HUES64 (cell line): ENCODE measurements around the gene SH3BP4.

Experiments
- H3K27ac ChIP-seq: 2 replicates; pipeline ENCODE4 v1.7.0; 2013; ENCODE audit warnings: low read depth, low read length, inconsistent platforms
- H3K27me3 ChIP-seq: 2 replicates; pipeline ENCODE4 v1.6.1; 2013; ENCODE audit warnings: mild to moderate bottlenecking, low read length; ENCODE audit not compliant: insufficient read depth
- H3K36me3 ChIP-seq: 2 replicates; pipeline ENCODE4 v1.6.1; 2013; ENCODE audit warnings: mild to moderate bottlenecking, low read length; ENCODE audit not compliant: insufficient read depth
- H3K4me1 ChIP-seq: 2 replicates; pipeline ENCODE4 v1.6.1; 2013; ENCODE audit warnings: mild to moderate bottlenecking, low read length, moderate library complexity; ENCODE audit not compliant: insufficient read depth
- H3K4me3 ChIP-seq: 2 replicates; pipeline ENCODE4 v1.5.1; 2013; ENCODE audit warnings: mild to moderate bottlenecking, low read length, moderate library complexity
- H3K9ac ChIP-seq: 2 replicates; pipeline ENCODE4 v1.6.1; 2013; ENCODE audit warnings: mild to moderate bottlenecking, low read depth, low read length
- H3K9me3 ChIP-seq: 2 replicates; pipeline ENCODE4 v1.6.1; 2013; ENCODE audit warnings: low read depth, low read length; ENCODE audit not compliant: insufficient read depth
- WGBS: fragments of 150-250, 120-280 bp; methylation state at CpG from one replicate; pipeline ENCODE4 v1.1.7; 2013; ENCODE audit warnings: missing lambda C conversion rate; 5-methylcytosine and 5-hydroxymethylcytosine counted together

The SH3BP4 gene

GRCh38 chr2:234945339-234945873 is 6.4 kb upstream of the SH3BP4 start:
- Histone ChIP-seq H3K4me3 (no peak overlapping the region), H3K27me3 (peaks cover 20% of the 10 kb centered on the region), H3K27ac (no peak overlapping the region), H3K9ac (no peak overlapping the region), H3K9me3 (no peaks in the 10 kb centered on the region), H3K36me3 (no peaks in the 10 kb centered on the region), H3K4me1 (peaks cover 13% of the 10 kb centered on the region)
- 91% methylated on average over 14 of the region's 14 CpGs for WGBS

GRCh38 chr2:234947556-234947955 is 4.3 kb upstream of the SH3BP4 start:
- Histone ChIP-seq H3K9ac (no peak overlapping the region), H3K27me3 (peaks cover 24% of the 10 kb centered on the region), H3K36me3 (no peaks in the 10 kb centered on the region), H3K27ac (no peak overlapping the region), H3K9me3 (no peaks in the 10 kb centered on the region), H3K4me3 (no peak overlapping the region), H3K4me1 (peaks cover 8% of the 10 kb centered on the region; the same call in 1 of the 2 replicates)
- 95% methylated on average over 3 of the region's 3 CpGs for WGBS

DNA sequence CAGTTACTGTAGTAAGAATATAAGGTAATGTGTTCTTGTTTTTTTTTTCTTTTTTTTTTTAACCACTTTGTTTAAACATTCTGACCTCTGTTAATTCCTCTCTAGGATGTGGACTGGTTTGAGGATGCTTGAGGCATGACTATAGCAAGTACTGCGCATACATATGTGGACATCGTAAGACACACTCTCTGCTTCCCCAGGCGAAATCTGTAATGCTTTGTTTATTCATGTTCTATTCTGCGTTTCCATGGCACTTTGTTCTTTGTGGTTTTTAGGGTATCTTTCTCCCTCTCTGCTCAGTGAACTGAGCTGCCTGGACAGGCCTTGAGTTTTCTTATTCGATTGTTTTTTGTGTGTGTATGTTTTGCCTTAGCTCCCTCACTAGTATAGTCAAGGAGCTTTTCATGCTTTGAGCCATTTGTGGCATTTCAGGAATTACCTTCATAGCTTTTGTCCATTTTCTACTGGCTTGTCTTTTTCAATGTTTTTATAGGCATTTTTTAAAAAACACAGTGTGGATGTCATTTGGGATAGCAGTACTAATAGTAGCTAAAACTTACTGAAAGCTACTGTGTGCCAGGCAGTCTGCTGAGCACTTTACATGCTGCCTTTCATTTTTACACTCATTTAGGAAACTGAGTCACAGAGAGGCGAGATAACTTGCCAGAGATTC is 1.9 kb upstream of the SH3BP4 start:
- no peak overlapping the region for H3K9ac ChIP-seq
- 92% methylated on average over 6 of the region's 6 CpGs for WGBS
- H3K27ac ChIP-seq: no peak overlapping the region
- H3K27me3 ChIP-seq: peaks cover 33% of the 10 kb centered on the region
- no peak overlapping the region for H3K4me3 ChIP-seq
- no peaks in the 10 kb centered on the region for H3K9me3 ChIP-seq
- no peaks in the 10 kb centered on the region for H3K36me3 ChIP-seq
- H3K4me1 ChIP-seq: peaks cover 26% of the 10 kb centered on the region

DNA sequence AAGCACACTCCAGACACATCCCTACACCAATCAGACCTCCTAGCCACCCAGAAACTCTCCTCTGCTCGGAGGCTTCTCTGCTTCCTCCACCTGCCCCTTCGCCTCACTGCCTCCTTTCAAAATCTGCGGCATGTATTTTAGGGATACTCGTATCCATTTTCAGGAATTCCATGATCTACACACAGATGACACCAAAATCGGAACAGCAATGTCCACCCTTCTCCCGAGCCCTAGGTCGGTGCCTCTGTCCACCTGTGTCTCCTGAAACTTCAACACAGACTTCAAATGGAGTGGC is 1.4 kb upstream of the SH3BP4 start:
- H3K27me3 ChIP-seq: peaks cover 33% of the 10 kb centered on the region
- peak overlapping the region; percentile 64 for H3K4me3 ChIP-seq
- H3K9me3 ChIP-seq: no peaks in the 10 kb centered on the region
- H3K36me3 ChIP-seq: no peaks in the 10 kb centered on the region
- H3K4me1 ChIP-seq: peaks cover 31% of the 10 kb centered on the region
- H3K9ac ChIP-seq: no peak overlapping the region
- H3K27ac ChIP-seq: no peak overlapping the region
- 71% methylated on average over 7 of the region's 7 CpGs for WGBS

DNA sequence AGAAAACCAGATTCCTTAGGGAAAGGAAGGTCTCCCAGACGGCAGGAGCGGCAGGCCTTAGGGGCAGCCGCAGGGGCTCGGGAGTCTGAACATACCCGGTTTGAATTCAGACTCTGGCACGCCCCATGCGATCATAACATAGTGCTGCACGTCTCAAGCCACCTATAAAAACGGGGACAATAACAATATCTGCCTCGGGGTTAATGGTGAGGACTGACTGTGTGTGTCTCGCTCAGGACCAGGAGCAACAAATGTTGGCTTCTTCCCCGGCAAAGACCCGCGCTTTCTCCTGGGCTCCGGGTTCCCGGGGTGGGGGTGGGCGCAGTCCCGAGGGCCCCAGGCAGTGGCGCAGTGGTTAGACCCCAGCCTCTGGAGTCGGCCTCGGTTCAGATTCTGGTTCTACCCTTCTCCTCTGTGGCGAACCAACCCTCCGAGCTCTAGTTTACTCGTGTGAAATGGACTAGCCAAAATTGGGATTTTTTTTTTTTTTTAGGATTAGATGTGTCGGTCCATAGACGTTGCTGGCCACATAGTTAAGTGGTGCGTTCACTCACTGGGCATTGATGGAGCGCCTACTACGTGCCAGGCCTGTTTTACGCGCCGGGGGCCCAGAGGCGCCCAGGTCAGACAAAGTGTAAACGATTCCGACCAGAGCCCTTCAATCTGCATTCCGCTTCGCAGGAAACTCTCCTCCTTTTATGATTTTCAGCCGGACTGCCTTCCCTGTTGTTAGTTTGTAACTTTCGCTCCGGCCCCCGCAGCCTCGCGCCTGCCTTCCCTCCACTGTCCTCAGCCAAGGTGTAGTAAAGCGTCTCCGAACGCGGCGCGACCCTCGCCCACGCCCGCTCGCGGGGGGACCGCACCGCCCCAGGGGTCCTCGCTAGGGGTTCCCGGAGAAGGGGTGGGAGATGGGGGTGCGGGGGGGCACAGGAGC is 820 bp upstream of the SH3BP4 start:
- Histone ChIP-seq H3K9ac (peak overlapping the region; percentile 6; the same call in 1 of the 2 replicates), H3K27ac (peak overlapping the region; percentile 38; the same call in 1 of the 2 replicates), H3K4me3 (peak overlapping the region; percentile 64), H3K9me3 (no peaks in the 10 kb centered on the region), H3K36me3 (no peaks in the 10 kb centered on the region; the same call in 1 of the 2 replicates), H3K4me1 (peaks cover 37% of the 10 kb centered on the region), H3K27me3 (peaks cover 33% of the 10 kb centered on the region)
- WGBS: 7% methylated on average over 59 of the region's 59 CpGs

- Histone ChIP-seq H3K9ac (peak overlapping the region; percentile 72), H3K36me3 (no peaks in the 10 kb centered on the region; the same call in 1 of the 2 replicates), H3K9me3 (no peaks in the 10 kb centered on the region), H3K27me3 (peaks cover 33% of the 10 kb centered on the region), H3K27ac (no peak overlapping the region), H3K4me3 (peak overlapping the region; percentile 79), H3K4me1 (peaks cover 52% of the 10 kb centered on the region)
- WGBS: under 1% methylated on average over 102 of the region's 102 CpGs
Observed at GRCh38 chr2:234952270-234953115, 676 bp downstream of the SH3BP4 start.

GRCh38 chr2:234953116-234954031 is 1.6 kb downstream of the SH3BP4 start:
- peak overlapping the region; percentile 79 for H3K4me3 ChIP-seq

DNA sequence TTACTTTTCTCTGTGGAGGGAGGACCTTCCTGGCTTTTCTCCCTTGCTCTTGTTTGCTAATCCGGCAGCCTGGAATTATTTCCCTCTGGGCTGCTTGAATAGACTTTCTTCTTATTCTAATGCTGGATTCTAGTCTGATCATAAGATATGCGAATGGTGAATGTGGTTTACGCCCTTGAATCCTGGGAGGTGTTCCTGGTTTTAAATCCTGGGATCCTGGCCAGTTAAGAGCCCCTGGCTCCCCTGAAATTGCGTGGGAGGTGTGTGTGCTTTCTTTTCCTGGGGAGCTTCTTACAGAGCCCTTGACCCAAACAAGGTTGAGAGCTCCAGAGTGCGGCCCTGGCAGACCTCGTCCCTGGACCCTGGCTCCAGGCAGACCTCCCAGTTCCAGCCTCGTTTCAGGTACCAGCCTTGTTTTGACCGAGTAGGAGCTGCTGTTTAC is 2.8 kb downstream of the SH3BP4 start:
- H3K9me3 ChIP-seq: no peaks in the 10 kb centered on the region
- peaks cover 25% of the 10 kb centered on the region for H3K27me3 ChIP-seq
- peak overlapping the region; percentile 86; the same call in 1 of the 2 replicates for H3K27ac ChIP-seq
- H3K4me3 ChIP-seq: peak overlapping the region; percentile 79
- peaks cover 64% of the 10 kb centered on the region for H3K4me1 ChIP-seq
- H3K36me3 ChIP-seq: no peaks in the 10 kb centered on the region; the same call in 1 of the 2 replicates
- 22% methylated on average over 8 of the region's 8 CpGs for WGBS
- H3K9ac ChIP-seq: peak overlapping the region; percentile 72

More at GRCh38 chr2:234953116-234954031, 1.6 kb downstream of the SH3BP4 start:
- H3K27ac ChIP-seq: peak overlapping the region; percentile 86; the same call in 1 of the 2 replicates
- no peaks in the 10 kb centered on the region; the same call in 1 of the 2 replicates for H3K36me3 ChIP-seq
- H3K4me1 ChIP-seq: peaks cover 61% of the 10 kb centered on the region
- H3K9ac ChIP-seq: peak overlapping the region; percentile 72; the same call in 1 of the 2 replicates
- H3K9me3 ChIP-seq: no peaks in the 10 kb centered on the region
- H3K27me3 ChIP-seq: peaks cover 33% of the 10 kb centered on the region
- 12% methylated on average over 20 of the region's 20 CpGs for WGBS

- no peaks in the 10 kb centered on the region; the same call in 1 of the 2 replicates for H3K36me3 ChIP-seq
- H3K9me3 ChIP-seq: no peaks in the 10 kb centered on the region
- peaks cover 20% of the 10 kb centered on the region for H3K27me3 ChIP-seq
- H3K4me3 ChIP-seq: peak overlapping the region; percentile 79
- peak overlapping the region; percentile 72; the same call in 1 of the 2 replicates for H3K9ac ChIP-seq
- 59% methylated on average over 16 of the region's 16 CpGs for WGBS
- H3K27ac ChIP-seq: peak overlapping the region; percentile 86; the same call in 1 of the 2 replicates
- H3K4me1 ChIP-seq: peaks cover 66% of the 10 kb centered on the region
Observed at GRCh38 chr2:234955091-234955591, 3.3 kb downstream of the SH3BP4 start.
